Smooth muscle cell (in vitro differentiated cells): ENCODE data around the gene PGAP6. TPM values are rescaled to one million over a fixed set of nuclear protein-coding genes. Genes with fewer than 3 reads are reported as not detected.

Experiments used
- DNase-seq: peaks from one replicate; lab custom pipeline; 2025; ENCODE audit not compliant: unreplicated experiment; lab: John Stamatoyannopoulos, UW
- H2AFZ ChIP-seq: fragments of 200-600 bp; sonication (generic); 2 replicates; pipeline ENCODE4 v1.6.0; 2016; ENCODE audit warnings: antibody characterized with exemption, low read depth, mild to moderate bottlenecking
- H3F3A ChIP-seq: fragments of 200-600 bp; sonication (generic); 2 replicates; pipeline ENCODE4 v1.6.0; 2017; ENCODE audit warnings: antibody characterized with exemption, low read depth
- H3K27ac ChIP-seq: fragments of 200-600 bp; sonication (generic); 2 replicates; pipeline ENCODE4 v1.5.1; 2016; ENCODE audit warnings: low read depth, mild to moderate bottlenecking
- H3K27me3 ChIP-seq: fragments of 200-600 bp; sonication (generic); 2 replicates; pipeline ENCODE4 v1.6.1; 2016; ENCODE audit warnings: low read depth, mild to moderate bottlenecking
- H3K36me3 ChIP-seq: fragments of 200-600 bp; sonication (generic); 2 replicates; pipeline ENCODE4 v1.5.1; 2016; ENCODE audit warnings: low read depth
- H3K4me1 ChIP-seq: fragments of 200-600 bp; sonication (generic); 2 replicates; pipeline ENCODE4 v1.5.1; 2016; ENCODE audit warnings: low read depth
- H3K4me2 ChIP-seq: fragments of 200-600 bp; sonication (generic); 2 replicates; pipeline ENCODE4 v1.6.0; 2016; ENCODE audit warnings: mild to moderate bottlenecking
- H3K4me3 ChIP-seq: fragments of 200-600 bp; sonication (generic); 2 replicates; pipeline ENCODE4 v1.5.1; 2016; ENCODE audit warnings: mild to moderate bottlenecking
- H3K79me2 ChIP-seq: fragments of 200-600 bp; sonication (generic); 2 replicates; pipeline ENCODE4 v1.6.0; 2016; ENCODE audit warnings: low read depth, mild to moderate bottlenecking
- H3K9ac ChIP-seq: fragments of 200-600 bp; sonication (generic); 2 replicates; pipeline ENCODE4 v1.6.0; 2016; ENCODE audit warnings: low read depth
- H3K9me3 ChIP-seq: fragments of 200-600 bp; sonication (generic); replicated peaks from 2 replicates; pipeline ENCODE4 v1.5.1; 2016; ENCODE audit warnings: low read depth
- H4K20me1 ChIP-seq: fragments of 200-600 bp; sonication (generic); 2 replicates; pipeline ENCODE4 v1.6.0; 2016; ENCODE audit warnings: low read depth
- WGBS: methylation state at CpG from one replicate; pipeline ENCODE4 v1.1.7; 2016; ENCODE audit warnings: low lambda C conversion rate; 5-methylcytosine and 5-hydroxymethylcytosine counted together
- polyA plus RNA-seq: library from polyadenylated mRNA; unstranded; fragments of >200 nt; fragmentation: Nextera tagmentation; extraction: Ambion mirVana; gene quantifications from 2 replicates; pipeline ENCODE4 v1.2.1, GENCODE V29; 2016
- total RNA-seq: library from RNA; depleted of rRNA; stranded (reverse); fragments of >200 nt; gene quantifications from 2 replicates; pipeline ENCODE4 v1.2.3, GENCODE V29; 2014
- TF ChIP-seq, protein P1 (sequence below): fragments of 200-600 bp; sonication (generic); IDR thresholded peaks from 2 replicates; pipeline ENCODE4 v1.5.1; 2017; ENCODE audit warnings: borderline replicate concordance, mild to moderate bottlenecking, antibody characterized with exemption; ENCODE audit not compliant: insufficient read depth, poor library complexity, severe bottlenecking

PGAP6 gene
- total and polyA plus RNA-seq, 2 experiments from 2014 or later: 57.1 to 80.0 TPM

DNA sequence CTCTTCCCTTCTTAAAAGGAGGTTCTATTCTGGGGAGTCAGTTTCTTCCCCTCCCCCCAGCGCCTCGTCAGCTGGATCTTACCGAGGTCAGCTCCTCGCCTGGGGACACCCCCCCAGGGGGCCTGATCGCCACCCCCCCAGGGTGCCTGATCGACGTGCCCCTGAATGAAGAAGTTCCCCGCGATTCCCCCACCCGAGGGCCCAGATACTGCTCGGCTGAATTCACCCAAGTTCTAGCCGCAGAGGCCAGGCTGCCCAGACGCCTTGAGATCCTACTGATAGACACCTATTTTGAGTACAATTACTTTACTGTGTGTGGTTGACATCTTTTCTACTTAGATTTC is 45.1 kb upstream of the PGAP6 start:
- Histone ChIP-seq H3K27me3 (no peaks in the 10 kb centered on the region), H3K36me3 (no peaks in the 10 kb centered on the region), H4K20me1 (peaks cover 57% of the 10 kb centered on the region), H3K4me1 (peaks cover 14% of the 10 kb centered on the region), H2AFZ (no peak overlapping the region), H3K79me2 (peaks cover 46% of the 10 kb centered on the region), H3F3A (peaks cover 10% of the 10 kb centered on the region), H3K9ac (no peak overlapping the region), H3K9me3 (no peaks in the 10 kb centered on the region), H3K4me2 (peak overlapping the region; percentile 95), H3K4me3 (peak overlapping the region; percentile 58), H3K27ac (no peak overlapping the region)
- WGBS: 16% methylated on average over 13 of the region's 13 CpGs
- TF ChIP-seq, protein P1, sequence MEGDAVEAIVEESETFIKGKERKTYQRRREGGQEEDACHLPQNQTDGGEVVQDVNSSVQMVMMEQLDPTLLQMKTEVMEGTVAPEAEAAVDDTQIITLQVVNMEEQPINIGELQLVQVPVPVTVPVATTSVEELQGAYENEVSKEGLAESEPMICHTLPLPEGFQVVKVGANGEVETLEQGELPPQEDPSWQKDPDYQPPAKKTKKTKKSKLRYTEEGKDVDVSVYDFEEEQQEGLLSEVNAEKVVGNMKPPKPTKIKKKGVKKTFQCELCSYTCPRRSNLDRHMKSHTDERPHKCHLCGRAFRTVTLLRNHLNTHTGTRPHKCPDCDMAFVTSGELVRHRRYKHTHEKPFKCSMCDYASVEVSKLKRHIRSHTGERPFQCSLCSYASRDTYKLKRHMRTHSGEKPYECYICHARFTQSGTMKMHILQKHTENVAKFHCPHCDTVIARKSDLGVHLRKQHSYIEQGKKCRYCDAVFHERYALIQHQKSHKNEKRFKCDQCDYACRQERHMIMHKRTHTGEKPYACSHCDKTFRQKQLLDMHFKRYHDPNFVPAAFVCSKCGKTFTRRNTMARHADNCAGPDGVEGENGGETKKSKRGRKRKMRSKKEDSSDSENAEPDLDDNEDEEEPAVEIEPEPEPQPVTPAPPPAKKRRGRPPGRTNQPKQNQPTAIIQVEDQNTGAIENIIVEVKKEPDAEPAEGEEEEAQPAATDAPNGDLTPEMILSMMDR: no peak
- no peak for DNase-seq

DNA sequence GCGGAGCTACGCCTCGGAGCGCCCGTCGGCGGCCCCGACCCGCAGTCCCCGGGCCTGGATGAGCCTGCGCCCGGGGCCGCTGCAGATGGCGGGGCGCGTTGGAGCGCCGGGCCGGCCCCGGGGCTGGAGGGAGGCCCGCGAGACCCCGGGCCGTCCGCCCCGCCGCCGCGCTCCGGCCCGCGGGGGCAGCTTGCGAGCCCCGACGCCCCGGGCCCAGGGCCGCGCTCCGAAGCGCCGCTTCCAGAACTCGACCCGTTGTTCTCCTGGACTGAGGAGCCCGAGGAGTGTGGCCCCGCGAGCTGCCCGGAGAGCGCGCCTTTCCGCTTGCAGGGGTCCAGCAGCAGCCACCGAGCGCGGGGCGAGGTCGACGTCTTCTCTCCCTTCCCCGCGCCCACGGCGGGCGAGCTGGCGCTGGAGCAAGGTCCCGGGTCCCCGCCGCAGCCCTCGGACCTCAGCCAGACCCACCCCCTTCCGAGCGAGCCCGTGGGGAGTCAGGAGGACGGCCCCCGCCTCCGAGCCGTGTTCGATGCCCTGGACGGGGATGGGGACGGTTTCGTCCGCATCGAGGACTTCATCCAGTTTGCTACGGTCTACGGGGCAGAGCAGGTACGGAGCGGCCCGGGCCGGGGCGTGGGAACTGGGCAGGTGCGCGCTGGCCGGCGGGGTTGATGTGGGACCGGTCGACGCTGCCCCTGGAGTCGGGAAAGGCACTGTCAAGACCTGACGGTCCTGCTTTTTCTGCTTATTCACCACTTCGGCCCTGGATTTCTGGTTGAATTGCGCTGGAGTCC is 44.5 kb upstream of the PGAP6 start:
- Histone ChIP-seq H3K9me3 (no peaks in the 10 kb centered on the region), H3K4me2 (peak overlapping the region; percentile 95), H2AFZ (no peak overlapping the region), H3K36me3 (no peaks in the 10 kb centered on the region), H3K27ac (no peak overlapping the region), H3F3A (peaks cover 10% of the 10 kb centered on the region), H3K27me3 (no peaks in the 10 kb centered on the region), H3K9ac (no peak overlapping the region), H3K79me2 (peaks cover 43% of the 10 kb centered on the region), H3K4me1 (peaks cover 14% of the 10 kb centered on the region), H4K20me1 (peaks cover 52% of the 10 kb centered on the region), H3K4me3 (peak overlapping the region; percentile 58)
- WGBS: 2% methylated on average over 78 of the region's 97 CpGs
- TF ChIP-seq, protein P1: no peak
- no peak for DNase-seq

DNA sequence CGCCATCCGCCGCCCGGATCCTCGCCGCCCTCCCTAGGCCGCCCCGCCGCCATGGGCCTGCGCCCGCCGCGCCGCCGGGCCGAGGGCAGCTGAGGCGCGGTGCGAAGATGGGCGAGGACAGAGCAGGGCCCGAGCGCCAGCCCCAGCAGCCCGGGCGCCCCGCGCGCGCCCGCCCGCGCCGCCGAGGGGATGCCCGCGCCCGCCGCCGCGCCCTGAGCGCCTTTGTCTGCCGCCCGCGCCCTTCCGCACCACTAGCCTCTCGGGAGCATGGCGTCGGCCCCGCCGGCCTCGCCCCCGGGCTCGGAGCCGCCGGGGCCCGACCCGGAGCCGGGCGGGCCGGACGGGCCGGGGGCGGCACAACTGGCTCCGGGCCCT is 43.9 kb upstream of the PGAP6 start:
- no peaks in the 10 kb centered on the region for H3K36me3 ChIP-seq
- no peak overlapping the region for H2AFZ ChIP-seq
- no peaks in the 10 kb centered on the region for H3K27me3 ChIP-seq
- H3K79me2 ChIP-seq: peaks cover 37% of the 10 kb centered on the region
- TF ChIP-seq, protein P1: no peak
- peak overlapping the region; percentile 58 for H3K4me3 ChIP-seq
- no peak overlapping the region for H3K9ac ChIP-seq
- no peaks in the 10 kb centered on the region for H3K9me3 ChIP-seq
- H3K27ac ChIP-seq: peak overlapping the region; percentile 68
- peaks cover 10% of the 10 kb centered on the region for H3F3A ChIP-seq
- WGBS: 0% methylated on average over 39 of the region's 63 CpGs
- DNase-seq: no peak
- H3K4me1 ChIP-seq: peaks cover 14% of the 10 kb centered on the region
- H3K4me2 ChIP-seq: peak overlapping the region; percentile 95
- H4K20me1 ChIP-seq: peaks cover 46% of the 10 kb centered on the region
